HG03175 (cell line): ENCODE data around the gene RIPOR3.
A peak's percentile ranks its signal among the peaks of the same experiment; 100 is the strongest.

Source experiments
- ATAC-seq: cut with Tn5 transposase; IDR thresholded peaks from one replicate; pipeline ENCODE4 v1.9.1; 2021; ENCODE audit warnings: mild to moderate bottlenecking, moderate library complexity; ENCODE audit not compliant: unreplicated experiment

Gene RIPOR3, protein sequence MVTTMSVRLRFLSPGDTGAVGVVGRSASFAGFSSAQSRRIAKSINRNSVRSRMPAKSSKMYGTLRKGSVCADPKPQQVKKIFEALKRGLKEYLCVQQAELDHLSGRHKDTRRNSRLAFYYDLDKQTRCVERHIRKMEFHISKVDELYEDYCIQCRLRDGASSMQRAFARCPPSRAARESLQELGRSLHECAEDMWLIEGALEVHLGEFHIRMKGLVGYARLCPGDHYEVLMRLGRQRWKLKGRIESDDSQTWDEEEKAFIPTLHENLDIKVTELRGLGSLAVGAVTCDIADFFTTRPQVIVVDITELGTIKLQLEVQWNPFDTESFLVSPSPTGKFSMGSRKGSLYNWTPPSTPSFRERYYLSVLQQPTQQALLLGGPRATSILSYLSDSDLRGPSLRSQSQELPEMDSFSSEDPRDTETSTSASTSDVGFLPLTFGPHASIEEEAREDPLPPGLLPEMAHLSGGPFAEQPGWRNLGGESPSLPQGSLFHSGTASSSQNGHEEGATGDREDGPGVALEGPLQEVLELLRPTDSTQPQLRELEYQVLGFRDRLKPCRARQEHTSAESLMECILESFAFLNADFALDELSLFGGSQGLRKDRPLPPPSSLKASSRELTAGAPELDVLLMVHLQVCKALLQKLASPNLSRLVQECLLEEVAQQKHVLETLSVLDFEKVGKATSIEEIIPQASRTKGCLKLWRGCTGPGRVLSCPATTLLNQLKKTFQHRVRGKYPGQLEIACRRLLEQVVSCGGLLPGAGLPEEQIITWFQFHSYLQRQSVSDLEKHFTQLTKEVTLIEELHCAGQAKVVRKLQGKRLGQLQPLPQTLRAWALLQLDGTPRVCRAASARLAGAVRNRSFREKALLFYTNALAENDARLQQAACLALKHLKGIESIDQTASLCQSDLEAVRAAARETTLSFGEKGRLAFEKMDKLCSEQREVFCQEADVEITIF

DNA sequence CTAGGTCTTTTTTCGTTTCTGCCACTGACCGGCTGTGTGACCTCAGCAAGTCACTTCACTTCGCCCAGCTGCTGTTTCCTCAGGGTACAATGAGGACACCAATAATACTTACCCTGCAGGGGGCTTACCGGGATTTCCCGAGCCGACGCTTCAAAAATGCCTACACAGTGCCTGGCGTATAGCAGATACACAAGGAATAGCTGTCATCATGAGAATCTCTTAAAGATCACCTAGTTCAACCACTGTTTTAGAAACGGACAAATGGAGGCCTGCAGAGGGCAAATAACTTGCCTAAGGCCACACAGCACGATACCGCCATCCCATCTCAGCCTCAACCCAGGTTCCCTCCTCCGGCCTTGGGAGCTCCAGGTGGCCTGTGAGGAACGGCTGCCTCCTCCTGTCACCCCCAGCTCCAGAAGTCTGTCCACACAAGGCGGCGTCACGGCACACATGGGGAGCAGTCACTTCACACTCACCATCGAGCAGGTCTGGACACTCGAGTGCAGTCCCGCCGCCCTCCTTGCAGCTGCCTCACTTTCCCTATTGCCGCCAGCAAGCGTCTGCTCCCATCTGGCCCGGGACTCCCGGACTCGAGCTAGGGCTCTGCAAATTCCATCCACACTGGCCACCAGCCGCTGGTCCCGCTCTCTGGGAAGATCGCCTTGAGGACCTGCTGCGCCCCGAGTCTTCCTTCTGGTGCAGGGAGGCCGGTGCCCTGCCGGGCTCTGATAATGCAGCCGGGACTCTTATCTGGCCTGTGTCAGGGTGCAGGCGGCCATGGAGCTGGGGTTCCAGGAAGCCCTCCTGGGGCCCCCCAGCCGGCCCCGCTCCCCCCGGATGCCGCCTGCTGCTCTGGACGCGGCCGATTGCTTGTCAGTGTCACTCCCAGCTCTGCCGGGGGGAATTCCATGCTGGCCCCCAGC, at the start of gene RIPOR3:
TSS of gene RIPOR3 (minus strand) at position 893 of the 923 bp plus-strand sequence. CDS start at position 479, 414 bp downstream.
- ATAC-seq = no peak

DNA sequence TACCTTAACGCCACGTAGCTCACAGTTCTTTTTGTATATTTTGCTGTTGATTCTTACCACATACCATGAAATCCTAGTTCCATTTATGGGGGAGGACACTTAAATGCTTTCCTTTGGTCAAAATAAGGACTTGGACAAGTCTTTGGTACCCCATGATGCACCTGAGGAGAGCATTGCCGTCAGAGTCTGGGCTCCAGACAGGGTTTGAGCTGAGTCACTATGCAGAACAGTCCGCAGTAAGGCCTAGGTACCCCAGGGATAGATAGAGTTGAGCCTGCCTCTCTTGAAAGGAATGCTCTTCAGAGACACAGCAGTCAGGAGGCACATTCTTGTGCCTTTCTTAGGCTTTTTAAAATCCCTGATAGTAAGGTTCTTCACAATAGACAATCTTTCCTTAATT, 46.0 kb upstream of the RIPOR3 start:
- no peak for ATAC-seq

DNA sequence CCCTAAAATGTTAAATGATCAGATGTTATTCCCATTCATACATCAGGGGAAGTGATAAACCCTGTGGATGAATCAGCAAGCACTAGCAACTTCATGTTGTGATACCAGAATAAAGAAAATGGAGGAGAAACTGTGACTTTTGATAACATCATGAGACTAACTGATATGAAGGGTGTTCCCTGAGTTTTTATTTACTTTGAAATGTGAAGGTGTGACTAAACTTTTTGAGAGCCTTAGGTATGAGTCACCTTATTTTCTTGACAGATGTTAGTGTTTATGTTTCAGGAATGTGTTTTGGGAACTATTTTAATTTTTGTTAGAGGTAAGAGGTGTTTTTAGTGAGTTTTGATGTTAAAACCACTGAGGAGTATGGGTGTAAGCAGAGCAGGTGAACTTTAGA, 44.5 kb upstream of the RIPOR3 start:
- ATAC-seq = no peak

DNA sequence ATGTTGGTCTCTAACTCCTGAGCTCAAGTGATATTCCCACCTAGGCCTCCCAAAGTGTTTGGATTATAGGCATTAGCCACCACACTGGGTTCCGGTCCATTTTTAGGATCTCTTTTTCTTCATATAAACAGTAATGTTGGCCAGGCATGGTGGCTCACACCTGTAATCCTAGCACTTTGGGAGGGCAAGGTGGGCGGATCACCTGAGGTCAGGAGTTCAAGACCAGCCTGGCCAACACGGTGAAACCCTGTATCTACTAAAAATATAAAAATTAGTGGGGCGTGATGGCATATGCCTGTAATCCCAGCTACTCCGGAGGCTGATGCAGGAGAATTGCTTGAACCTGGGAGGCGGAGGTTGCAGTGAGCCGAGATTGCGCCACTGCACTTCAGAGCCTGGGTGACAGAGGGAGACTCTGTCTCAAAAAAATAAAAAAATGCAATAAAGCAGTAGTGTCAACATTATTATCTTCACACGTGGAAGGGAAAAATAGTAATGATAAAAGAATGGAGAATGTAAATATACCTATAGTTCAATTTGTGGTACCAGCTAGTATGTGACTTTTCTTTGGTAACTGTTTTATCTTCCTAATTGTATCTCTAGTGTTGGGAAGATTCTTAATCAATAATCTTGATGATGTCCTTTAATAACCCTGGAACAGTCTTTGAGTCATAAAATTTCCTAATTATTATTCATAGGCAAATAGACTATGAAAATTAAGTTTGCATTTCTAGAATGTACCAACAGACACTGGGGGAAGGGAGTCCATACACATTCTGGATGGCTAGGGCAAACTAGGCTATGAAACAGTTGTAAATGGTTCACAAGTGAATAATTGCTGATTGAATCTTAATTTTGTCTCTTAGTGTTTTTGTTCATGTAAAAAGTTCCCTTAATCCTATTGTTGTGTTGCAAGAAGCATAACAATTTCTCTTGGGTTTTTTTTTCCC, 43.7 kb upstream of the RIPOR3 start:
- ATAC-seq = no peak

DNA sequence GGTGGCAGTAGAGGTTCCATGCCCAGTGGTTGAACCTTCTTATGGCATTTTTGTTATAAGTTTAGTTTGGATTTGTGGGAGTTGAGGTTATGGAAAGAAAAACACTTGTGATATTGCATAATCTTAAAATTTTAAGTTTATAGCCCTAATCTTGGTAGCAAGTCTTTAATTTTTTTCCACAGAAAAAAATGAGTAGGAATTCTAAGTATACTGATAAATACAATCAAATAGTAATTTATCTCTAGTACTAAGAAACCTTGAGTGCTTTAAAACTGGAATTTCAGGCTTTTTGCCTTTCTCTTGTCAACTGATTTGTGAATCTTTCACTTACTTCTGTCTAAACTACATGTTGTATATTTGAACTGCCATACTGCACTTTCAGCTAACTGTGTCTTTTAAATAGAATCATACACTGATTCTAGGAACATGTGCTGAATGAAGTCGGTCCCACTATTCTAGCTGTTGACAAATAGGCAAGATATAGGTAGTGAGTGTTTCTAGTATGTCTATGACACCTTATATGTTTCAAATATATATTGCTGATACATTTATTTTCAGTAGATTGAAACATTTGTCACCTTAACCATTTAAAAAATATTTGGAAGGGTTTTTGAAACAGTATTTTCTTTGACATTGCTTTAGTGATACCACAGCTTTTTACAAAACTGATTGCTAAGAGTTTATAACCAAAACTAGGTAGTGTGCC, 42.5 kb upstream of the RIPOR3 start:
- no peak for ATAC-seq

DNA sequence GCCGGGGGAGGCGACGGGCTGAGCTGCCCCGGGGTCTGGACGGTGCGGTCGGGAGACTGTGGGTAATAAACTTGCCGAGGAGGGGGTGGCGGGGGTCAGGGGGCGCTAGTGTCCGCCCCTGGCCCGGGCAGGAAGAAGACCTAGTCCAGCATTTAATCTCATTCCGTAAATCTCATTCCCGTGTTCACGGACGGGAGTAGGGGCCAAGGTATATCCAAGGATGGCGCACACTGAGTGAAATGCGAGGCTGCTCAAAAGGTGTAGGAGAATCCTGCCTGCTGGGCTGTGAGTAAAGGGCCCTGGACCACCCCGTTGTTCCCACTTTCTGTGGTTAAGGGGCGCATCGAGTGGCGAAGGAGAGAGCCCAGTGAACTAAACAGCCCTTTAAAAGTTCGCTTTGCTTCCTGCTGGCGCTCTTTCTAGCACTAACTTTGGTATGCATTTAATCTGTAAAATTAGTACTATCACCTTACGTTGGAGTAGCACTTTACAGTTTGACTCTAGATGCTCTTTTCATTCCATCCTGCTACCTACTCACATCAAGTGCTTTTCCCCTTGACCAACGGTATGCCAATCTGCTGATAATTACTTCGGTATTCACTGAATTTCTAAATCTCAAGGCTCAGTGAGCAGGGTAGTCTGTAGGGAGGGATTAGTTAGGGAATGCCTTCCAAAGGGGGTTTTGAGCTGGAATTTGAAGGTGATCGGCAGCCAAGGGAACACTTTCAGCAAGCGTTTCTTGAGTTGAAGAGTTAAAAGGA, 40.8 kb upstream of the RIPOR3 start:
- ATAC-seq = no peak

DNA sequence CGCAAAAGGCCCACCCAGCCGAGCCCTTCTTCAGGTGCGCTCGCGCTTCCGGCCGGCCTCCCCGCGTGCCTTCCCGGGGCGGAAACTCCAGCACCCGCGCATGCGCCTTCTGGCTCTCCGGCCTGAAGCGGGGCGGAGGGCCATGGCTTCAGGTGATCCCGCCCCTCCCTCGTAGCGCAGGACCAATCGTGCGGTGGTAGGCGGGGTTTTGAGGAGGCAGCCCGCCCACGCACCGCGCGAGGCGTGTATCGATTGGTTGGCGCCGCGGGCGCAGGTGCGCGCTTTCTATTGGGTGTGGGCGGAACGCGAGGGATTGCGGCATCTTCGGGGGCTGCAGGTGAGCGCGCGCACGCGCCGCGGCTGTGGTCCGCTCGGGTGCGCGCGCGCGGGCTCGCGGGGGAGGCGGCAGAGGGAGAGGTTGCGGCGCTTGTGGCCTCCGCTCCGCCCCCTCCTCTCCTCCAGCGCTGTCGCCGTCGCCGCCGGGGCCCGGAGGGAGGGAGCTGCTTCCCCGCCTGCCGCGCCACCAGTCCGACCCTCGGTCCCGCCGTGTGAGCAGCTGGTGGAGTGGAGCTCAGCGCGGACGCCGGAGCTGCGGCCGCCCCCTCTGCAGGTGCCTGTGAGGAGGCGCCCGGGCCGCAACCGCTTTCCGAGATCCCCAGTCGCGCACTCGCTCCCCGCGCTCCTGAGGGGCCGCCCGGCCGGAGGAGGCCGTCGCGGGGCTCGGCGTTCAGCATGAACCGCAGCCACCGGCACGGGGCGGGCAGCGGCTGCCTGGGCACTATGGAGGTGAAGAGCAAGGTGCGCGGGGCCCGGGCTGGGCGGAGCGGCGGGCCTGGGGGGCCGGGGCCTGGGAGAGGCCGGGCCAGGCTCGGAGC, 40.0 kb upstream of the RIPOR3 start, which contains the start of gene PARD6B:
TSS of gene PARD6B (plus strand) at position 526 of the 875 bp plus-strand sequence. CDS start at position 733, 207 bp downstream.
- peak; percentile 90 for ATAC-seq

DNA sequence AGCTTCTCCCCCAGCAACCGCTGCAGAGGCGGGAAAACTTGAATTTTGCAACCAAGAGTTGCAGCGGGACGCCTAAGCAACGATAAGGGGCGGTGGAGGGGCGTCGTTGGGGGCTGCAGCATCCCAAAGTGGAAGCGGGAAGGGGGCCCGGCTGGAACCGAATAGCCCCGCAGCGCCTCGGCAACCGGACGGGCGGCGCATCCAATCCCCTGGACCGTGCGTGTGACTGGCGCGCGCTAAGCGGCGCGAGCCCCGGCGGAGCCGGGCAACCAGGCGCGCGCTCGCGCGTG, 39.4 kb upstream of the RIPOR3 start:
- ATAC-seq = no peak

DNA sequence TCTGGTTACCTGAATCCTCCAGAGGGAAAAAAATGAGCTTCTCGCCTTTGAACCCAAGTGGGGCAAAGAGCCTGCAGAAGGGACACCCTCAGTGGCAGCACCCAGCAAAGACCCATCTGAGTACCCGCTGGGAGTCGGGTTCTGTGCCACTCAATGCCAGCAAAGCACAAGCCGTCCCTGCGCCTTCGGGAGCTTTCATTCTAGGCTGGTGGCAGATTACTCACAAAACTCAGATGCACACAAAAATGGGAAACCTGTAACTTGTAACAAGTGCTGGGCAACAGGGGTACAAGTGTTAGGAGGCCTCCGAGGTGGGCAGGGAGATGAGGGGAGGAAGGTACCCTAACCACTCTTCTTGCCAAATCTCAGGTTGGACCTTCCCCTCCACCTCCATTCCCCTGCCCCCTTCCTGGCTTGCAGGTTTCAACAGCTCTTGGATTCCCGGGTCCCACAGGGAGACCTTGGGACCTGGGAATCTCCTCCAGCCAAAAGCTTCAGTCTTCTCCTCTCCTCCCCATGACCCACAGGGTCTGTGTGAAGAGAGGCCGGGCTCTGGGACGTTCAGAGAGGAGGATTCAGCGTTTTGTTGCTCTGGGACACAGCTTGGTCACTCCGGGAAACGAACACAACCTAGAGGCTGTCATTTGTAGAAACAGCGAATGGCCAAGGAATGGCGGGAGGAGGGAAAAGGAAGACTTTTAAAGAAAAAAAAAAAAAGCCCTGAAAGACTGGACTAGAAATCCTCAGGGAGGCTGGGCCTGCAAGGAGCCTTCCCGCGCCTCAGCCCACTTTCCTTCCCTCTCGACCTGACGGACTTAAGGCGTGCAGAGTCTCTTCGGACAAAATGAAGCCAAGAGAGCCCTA, 38.8 kb upstream of the RIPOR3 start:
- no peak for ATAC-seq

DNA sequence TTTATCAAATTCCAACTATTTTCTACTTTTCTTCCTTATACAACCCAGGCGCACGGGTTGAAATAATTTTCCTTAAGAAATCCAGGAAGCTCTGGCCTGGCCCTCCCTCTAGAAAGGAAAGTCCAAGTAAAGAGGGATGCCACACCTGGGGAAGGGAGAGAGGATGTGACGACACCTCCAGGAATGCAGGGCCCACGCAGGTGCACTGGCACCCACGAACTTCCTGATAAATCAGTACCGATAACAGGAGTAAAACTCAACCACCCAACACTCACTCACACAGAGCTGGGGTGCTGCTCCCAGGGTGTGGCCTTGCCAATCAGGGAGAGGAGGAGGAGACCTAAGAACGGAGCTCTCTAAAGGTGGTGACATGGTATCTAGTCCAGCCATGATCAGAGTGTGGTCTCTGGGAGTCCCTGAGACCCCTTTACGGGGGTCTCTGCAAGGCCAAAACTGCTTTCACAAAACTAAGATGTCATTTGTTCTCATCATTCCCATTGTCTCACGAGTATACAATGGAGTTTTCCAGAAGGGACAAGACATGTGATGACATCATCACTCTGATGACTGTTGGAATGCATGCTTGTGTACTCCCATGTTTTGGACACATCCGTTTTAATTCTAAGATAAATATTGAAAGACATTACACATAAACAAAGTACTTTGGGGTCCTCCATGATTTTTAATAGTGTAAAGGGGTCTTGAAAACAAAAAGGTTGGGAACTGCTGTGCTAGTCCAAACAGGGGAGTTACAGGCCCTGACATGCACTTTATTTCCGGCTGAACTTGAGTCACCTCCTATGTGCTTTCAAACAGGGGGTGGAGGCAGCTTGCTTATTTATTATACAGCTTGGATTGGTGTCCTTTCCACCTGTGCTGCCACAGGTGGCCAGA, 37.9 kb upstream of the RIPOR3 start:
- ATAC-seq = no peak

DNA sequence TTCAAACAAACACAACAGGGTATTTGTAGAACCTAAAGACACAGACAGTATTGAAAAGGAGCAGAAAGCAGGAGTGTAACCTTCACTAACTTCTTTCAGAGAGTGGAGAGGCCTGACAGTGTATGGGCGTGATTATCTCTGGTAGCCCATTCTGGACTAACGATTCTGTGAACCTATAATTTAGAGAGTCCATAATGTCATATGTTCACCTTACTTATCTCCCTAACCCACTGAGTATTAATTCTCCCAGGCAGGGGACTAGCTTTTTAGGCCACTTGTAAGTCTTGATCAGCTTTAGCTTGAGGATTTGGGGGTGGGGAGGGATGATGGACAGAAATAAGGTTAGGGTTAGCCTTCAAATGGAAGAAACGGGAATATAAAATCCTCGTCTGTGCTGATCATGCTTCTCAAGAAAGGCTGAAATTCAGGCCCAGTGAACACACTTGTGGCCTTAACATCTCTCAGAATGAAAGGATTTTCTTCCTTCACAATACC, 37.2 kb upstream of the RIPOR3 start:
- ATAC-seq = no peak

DNA sequence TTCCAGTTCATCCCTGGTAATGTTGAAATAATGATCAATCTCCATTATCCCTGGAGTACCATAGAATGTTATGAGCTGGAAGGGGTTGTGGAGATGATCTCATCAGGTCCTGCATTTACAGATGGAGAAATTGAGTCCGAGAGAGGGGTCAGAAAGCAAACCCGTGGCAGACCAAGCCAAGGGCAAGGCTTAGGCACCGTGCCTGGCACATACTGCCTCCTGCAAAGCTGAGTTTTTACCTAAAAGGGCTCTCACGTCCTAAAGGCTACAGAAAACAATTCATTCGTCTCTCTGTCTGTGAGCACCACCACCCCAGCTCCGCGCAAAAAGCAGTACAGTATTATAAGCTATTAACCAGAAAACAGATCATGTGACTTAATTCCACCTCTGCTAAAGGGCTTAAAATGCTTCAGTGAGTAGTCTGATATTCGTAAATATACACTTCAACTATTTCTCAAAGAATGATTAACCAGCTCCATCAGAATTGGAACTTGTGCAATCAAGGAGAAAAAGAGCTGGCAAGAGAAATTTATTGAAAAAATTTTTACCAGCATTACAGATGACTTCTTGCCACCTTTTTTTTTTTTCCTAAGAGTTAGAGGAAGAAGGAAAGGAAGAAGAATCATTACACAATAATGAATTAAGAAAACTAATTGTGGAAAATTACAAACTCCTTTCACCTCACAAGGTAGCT, 36.6 kb upstream of the RIPOR3 start:
- ATAC-seq = no peak

DNA sequence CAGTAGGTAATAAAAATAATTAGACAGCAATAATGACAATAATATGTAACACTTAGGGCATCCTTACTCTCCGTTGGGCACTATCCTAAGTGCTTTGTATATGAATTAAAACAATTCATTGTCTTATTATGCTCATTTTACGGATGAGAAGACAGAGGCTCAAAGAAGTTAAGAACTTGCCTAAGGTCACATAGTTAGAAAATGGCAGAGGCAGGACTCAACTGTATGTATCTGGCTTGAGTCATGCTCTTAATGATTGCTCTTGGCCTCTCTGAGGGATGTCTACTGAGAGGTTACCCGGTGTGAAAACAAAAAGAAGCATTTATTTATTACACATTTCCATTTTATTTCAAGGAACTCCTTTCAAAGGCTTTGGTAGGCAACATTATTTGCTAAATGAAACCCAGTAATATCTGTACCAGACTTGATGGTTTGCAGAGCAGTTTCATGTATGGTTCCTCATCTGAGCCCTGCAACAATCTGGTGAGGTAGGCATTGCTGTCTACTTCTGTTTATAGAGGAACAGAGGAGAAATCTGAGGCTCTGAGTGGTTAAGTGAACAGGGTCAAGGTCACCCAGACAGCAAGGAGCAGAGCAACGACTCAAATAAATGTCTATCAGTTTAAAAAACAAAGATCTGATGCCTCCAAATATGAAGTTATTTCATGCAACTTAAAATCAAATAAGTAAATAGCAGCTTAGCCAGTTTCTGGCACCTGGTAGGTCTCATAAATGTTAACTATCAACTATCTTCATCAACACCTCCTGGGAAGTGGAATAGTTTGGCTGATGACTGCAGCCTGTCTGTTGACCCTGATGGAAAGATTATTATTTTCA, 35.8 kb upstream of the RIPOR3 start:
- no peak for ATAC-seq

DNA sequence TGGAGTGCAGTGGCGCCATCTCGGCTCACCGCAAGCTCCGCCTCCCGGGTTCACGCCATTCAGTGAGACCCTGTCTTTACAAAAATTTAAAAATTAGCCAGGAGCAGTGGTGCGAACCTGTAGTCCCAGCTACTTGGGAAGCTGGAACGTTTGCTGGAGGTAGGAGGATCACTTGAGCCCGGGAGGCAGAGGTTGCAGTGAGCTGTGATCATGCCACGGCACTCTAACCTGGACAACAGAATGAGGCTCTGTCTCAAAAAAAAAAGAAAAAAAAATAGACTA, 34.3 kb upstream of the RIPOR3 start:
- ATAC-seq = no peak
